K562 (cell line): ENCODE results near the gene NOX5. TPM values are rescaled to one million over a fixed set of nuclear protein-coding genes. Genes with fewer than 3 reads are reported as not detected.
A peak's percentile ranks its signal among the peaks of the same experiment; 100 is the strongest.

ENCODE experiments used
- ATAC-seq: fragments of 200-7000 bp; cut with Tn5 transposase; 3 replicates; pipeline ENCODE4 v1.9.1; 2020; ENCODE audit warnings: moderate library complexity
- BruUV-seq: library from RNA; stranded (reverse); fragments of 400-500 nt; replicated peaks from 2 replicates; lab custom pipeline; 2021; lab: Mats Ljungman, UMichigan
- CTCF ChIA-PET: fragments of 300-600 bp; formaldehyde crosslinking; extraction: SDS; loops from one replicate; lab custom pipeline; 2021; ENCODE audit warnings: low intra/inter-chr PET ratio; lab: Yijun Ruan, JAX
- POLR2A ChIA-PET: fragments of 300-600, 350-650 bp; sonication (Branson Sonifier 250); formaldehyde crosslinking; extraction: SDS; loops from one replicate; lab custom pipeline; 2021; ENCODE audit warnings: antibody characterized with exemption, inconsistent platforms; lab: Yijun Ruan, JAX
- DNase-seq, 4 experiments: peaks; one replicate each; pipeline versions ENCODE4 v3.0.0 to v3.0.0-alpha.2; 2011 to 2018; ENCODE audit warnings: low spot score in 3 of 4, mixed read lengths in 3 of 4; ENCODE audit errors: extremely low read depth in 1 of 4
- FAIRE-seq: peaks from 2 replicates; lab custom pipeline; 2011; peaks lifted over from hg19 to GRCh38; lab: Jason Lieb, UNC
- H2AFZ ChIP-seq: 2 replicates; pipeline ENCODE4 v1.6.0; 2011; ENCODE audit warnings: low read depth, low read length, control low read depth, inconsistent platforms
- H3K27ac ChIP-seq: fragments of 200-600 bp; 3 replicates; pipeline ENCODE4 v1.8.0; 2011; ENCODE audit warnings: low read depth, mild to moderate bottlenecking, control low read depth, inconsistent platforms, low read length, moderate library complexity, mixed read lengths; ENCODE audit errors: extremely low read depth
- H3K27me3 ChIP-seq, 2 experiments: fragments of 300-600 bp in 1 of 2; 2 replicates in 1 of 2; 3 replicates in 1 of 2; pipeline versions ENCODE4 v1.6.0 to v1.8.0; 2011; ENCODE audit warnings: inconsistent platforms in 2 of 2, low read length in 2 of 2, mild to moderate bottlenecking in 1 of 2, mixed read lengths in 1 of 2, moderate library complexity in 1 of 2; ENCODE audit not compliant: control insufficient read depth in 2 of 2, insufficient read depth in 2 of 2
- H3K36me3 ChIP-seq: fragments of 300-600 bp; 3 replicates; pipeline ENCODE4 v1.8.0; 2011; ENCODE audit warnings: mild to moderate bottlenecking, low read length, inconsistent platforms; ENCODE audit not compliant: control insufficient read depth, insufficient read depth
- H3K4me1 ChIP-seq, 2 experiments: fragments of 200-600 bp in 1 of 2; replicated peaks in 1 of 2; 2 replicates in 1 of 2; 3 replicates in 1 of 2; pipeline versions ENCODE4 v1.5.1 to v1.8.0; 2011; ENCODE audit warnings: inconsistent platforms in 2 of 2, low read length in 2 of 2, mild to moderate bottlenecking in 1 of 2, mixed read lengths in 1 of 2, moderate library complexity in 1 of 2; ENCODE audit not compliant: control insufficient read depth in 2 of 2, insufficient read depth in 2 of 2
- H3K4me2 ChIP-seq: 2 replicates; pipeline ENCODE4 v1.6.1; 2011; ENCODE audit warnings: low read length, control low read depth, inconsistent platforms, mixed read lengths; ENCODE audit not compliant: insufficient read depth
- H3K4me3 ChIP-seq: fragments of 200-600 bp; sonication (generic), shearing (Covaris generic); 2 replicates; pipeline ENCODE4 v1.5.1; 2016; ENCODE audit warnings: control low read depth, inconsistent platforms
- H3K79me2 ChIP-seq: fragments of 200-600 bp; 3 replicates; pipeline ENCODE4 v1.8.0; 2011; ENCODE audit warnings: low read length, inconsistent platforms; ENCODE audit not compliant: control insufficient read depth, insufficient read depth
- H3K9ac ChIP-seq, 2 experiments: 2 replicates each; pipeline versions ENCODE4 v1.6.0 to v1.6.1; 2011; ENCODE audit warnings: low read depth in 2 of 2, low read length in 2 of 2, control low read depth in 1 of 2, inconsistent platforms in 1 of 2, mild to moderate bottlenecking in 1 of 2, mixed read lengths in 1 of 2; ENCODE audit not compliant: insufficient read depth in 1 of 2
- H3K9me1 ChIP-seq: one replicate; pipeline ENCODE4 v1.6.0; 2011; ENCODE audit warnings: inconsistent platforms, mild to moderate bottlenecking, low read length, moderate library complexity; ENCODE audit not compliant: control insufficient read depth, insufficient read depth
- H3K9me3 ChIP-seq: replicated peaks from 2 replicates; pipeline ENCODE4 v1.5.1; 2011; ENCODE audit warnings: low read depth, low read length, inconsistent platforms; ENCODE audit not compliant: control insufficient read depth, insufficient read depth
- H4K20me1 ChIP-seq: replicated peaks from 2 replicates; pipeline ENCODE4 v1.6.1; 2011; ENCODE audit warnings: low read length, inconsistent platforms, mixed read lengths; ENCODE audit not compliant: control insufficient read depth, insufficient read depth
- BCOR ChIP-seq: fragments of 450-650 bp; IDR thresholded peaks from 2 replicates; pipeline ENCODE4 v1.6.1; 2016
- CTCF ChIP-seq, 3 experiments: IDR thresholded peaks in 2 of 3; conservative IDR thresholded peaks in 1 of 3; 2 replicates each; pipeline ENCODE4 v1.5.1; 2011 to 2012; ENCODE audit warnings: low read length in 3 of 3, mild to moderate bottlenecking in 3 of 3, control low read depth in 2 of 3, improper control_type of control experiment in 1 of 3, inconsistent platforms in 1 of 3, low read depth in 1 of 3, mixed read lengths in 1 of 3, moderate library complexity in 1 of 3; ENCODE audit not compliant: insufficient read depth in 2 of 3
- DDX20 ChIP-seq: fragments of 450-650 bp; IDR thresholded peaks from 2 replicates; pipeline ENCODE4 v1.6.1; 2016; ENCODE audit warnings: missing genetic modification characterization, low read depth, mild to moderate bottlenecking, missing compliant biosample characterization, moderate library complexity
- GABPA ChIP-seq: fragments of 200-800 bp; sonication (Bioruptor generic); conservative IDR thresholded peaks from 2 replicates; pipeline ENCODE4 v1.6.1; 2016; ENCODE audit warnings: low read depth, missing genetic modification characterization, missing compliant biosample characterization
- HNRNPK ChIP-seq: fragments of 200-400 bp; formaldehyde crosslinking; IDR thresholded peaks from one replicate; pipeline ENCODE4 v1.6.1; 2018; ENCODE audit warnings: mild to moderate bottlenecking, low read depth, low read length; ENCODE audit not compliant: poor library complexity, severe bottlenecking
- RCOR1 ChIP-seq, 2 experiments: IDR thresholded peaks; 2 replicates each; pipeline ENCODE4 v1.6.1; 2012; ENCODE audit warnings: low read depth in 2 of 2, low read length in 2 of 2, borderline replicate concordance in 1 of 2, improper control_type of control experiment in 1 of 2
- YY1 ChIP-seq, 3 experiments: IDR thresholded peaks; 2 replicates each; pipeline ENCODE4 v1.6.1; 2011; ENCODE audit warnings: low read length in 2 of 3, mild to moderate bottlenecking in 2 of 3, moderate library complexity in 2 of 3, borderline replicate concordance in 1 of 3, control low read depth in 1 of 3, low read depth in 1 of 3; ENCODE audit not compliant: insufficient read depth in 3 of 3, insufficient replicate concordance in 2 of 3, control insufficient read depth in 1 of 3, insufficient read length in 1 of 3; ENCODE audit errors: extremely low read depth in 1 of 3
- ZBTB12 ChIP-seq: fragments of 250-450 bp; sonication (Bioruptor Pico); IDR thresholded peaks from 2 replicates; pipeline ENCODE4 v1.4.0; 2020
- ZFP36 ChIP-seq: fragments of 150-350 bp; IDR thresholded peaks from 2 replicates; pipeline ENCODE4 v1.6.1; 2018; ENCODE audit warnings: low read length, low read depth; ENCODE audit not compliant: partially characterized antibody
- ZNF436 ChIP-seq: fragments of 250-450, 450-650 bp; sonication (Bioruptor Pico); formaldehyde crosslinking; IDR thresholded peaks from 2 replicates; pipeline ENCODE4 v1.7.0; 2020; ENCODE audit warnings: mild to moderate bottlenecking
- ZNF740 ChIP-seq, 3 experiments: fragments of 200-800 bp in 1 of 3; sonication (Bioruptor generic) in 1 of 3; sonication (generic) in 1 of 3; formaldehyde crosslinking in 1 of 3; IDR thresholded peaks; 2 replicates each; pipeline versions ENCODE4 v1.6.1 to v1.8.0; 2016 to 2022; ENCODE audit warnings: mild to moderate bottlenecking in 2 of 3, missing compliant biosample characterization in 2 of 3, missing genetic modification characterization in 2 of 3, missing genetic modification reagents in 1 of 3
- ZNF764 ChIP-seq: fragments of 250-450 bp; sonication (Bioruptor Pico); IDR thresholded peaks from 2 replicates; pipeline ENCODE4 v1.4.0; 2020; ENCODE audit warnings: low read depth, mild to moderate bottlenecking, moderate library complexity
- in situ Hi-C: fragments of 300-500 bp; cut with MboI; formaldehyde crosslinking; loops from 4 replicates; pipeline ENCODE4 v1.15.0; 2018; ENCODE audit warnings: inconsistent platforms, mixed read lengths
- intact Hi-C: fragments of 100-400 bp; cut with micrococcal nuclease; formaldehyde crosslinking; loops from 2 replicates; pipeline ENCODE4 v1.14.2; 2022
- polyA plus RNA-seq, 8 experiments: library from polyadenylated mRNA; depleted of rRNA in 4 of 8; stranded (reverse) in 5 of 8; unstranded in 3 of 8; fragments of >200 nt; fragmentation: Nextera tagmentation in 2 of 8; fragmentation: Illumina TruSeq in 1 of 8; extraction: Ambion mirVana in 2 of 8; extraction: Trizol in 1 of 8; gene quantifications; 2 replicates each; pipeline versions ENCODE4 v1.2.1 to v1.2.3, GENCODE V29; 2011 to 2014; ENCODE audit warnings: inconsistent platforms in 1 of 8, missing spikeins in 1 of 8
- total RNA-seq, 7 experiments: library from RNA; depleted of rRNA in 6 of 7; stranded (reverse); fragments of >200 nt in 6 of 7; fragmentation: Illumina TruSeq in 2 of 7; extraction: Trizol in 2 of 7; gene quantifications; 2 replicates each; pipeline versions ENCODE4 v1.2.1 to v1.2.3, GENCODE V29; 2011 to 2021; ENCODE audit warnings: low replicate concordance in 1 of 7

The NOX5 gene
- total and polyA plus RNA-seq, 9 of the 15 experiments (the other 6 are each of a cell fraction or from before 2014, with no cell fraction given) = 0.01 TPM; not detected in 8

GRCh38 chr15:69093127-69093526, 78.6 kb downstream of the NOX5 start (continued):
- no peak for TF ChIP-seq DDX20 (tag)

GRCh38 chr15:69093614-69094013, 79.1 kb downstream of the NOX5 start:
- intact Hi-C loops = no loop called here
- H3K27me3 ChIP-seq = peaks cover 3 to 9% of the 10 kb centered on the region in 2 experiments; a peak in 2 of 5 replicates
- no peak overlapping the region; the same call in 2 of the 3 replicates for H3K27ac ChIP-seq

More at GRCh38 chr15:69093614-69094013, 79.1 kb downstream of the NOX5 start:
- POLR2A ChIA-PET = interaction anchor here (1.0 to 1.3 kb wide), 2 partner anchors 9 to 32 kb away, joined by 4 to 6 read pairs; no protein-coding TSS in a partner anchor
- H3K36me3 ChIP-seq = no peaks in the 10 kb centered on the region
- no peaks in the 10 kb centered on the region for H3K79me2 ChIP-seq
- H3K9ac ChIP-seq = no peak overlapping the region
- peaks cover 0 to 16% of the 10 kb centered on the region in 2 experiments; a peak in 2 of 5 replicates for H3K4me1 ChIP-seq
- CTCF ChIA-PET = no interaction called here
- TF ChIP-seq ZFP36 = peak; percentile 96
- TF ChIP-seq HNRNPK = no peak
- TF ChIP-seq ZNF436 (CRISPR knock-in tag) = peak; percentile 79
- TF ChIP-seq GABPA (tag) = peak; percentile 43; the same call in 1 of the 2 replicates
- TF ChIP-seq YY1 (IDR thresholded peaks at IDR 0.05; ENCODE audit: borderline replicate concordance in 1 of 3, control insufficient read depth in 1 of 3, extremely low read depth in 1 of 3, insufficient read depth in 3 of 3, insufficient read length in 1 of 3, insufficient replicate concordance in 2 of 3, low read depth in 1 of 3, low read length in 2 of 3) = no peak
- no peak for TF ChIP-seq ZNF764
- TF ChIP-seq ZBTB12 (CRISPR knock-in tag) = no peak
- TF ChIP-seq ZNF740 (CRISPR knock-in tag; IDR thresholded peaks at IDR 0.05) = no peak
- no peak for TF ChIP-seq ZNF740 (tag; IDR thresholded peaks at IDR 0.05)
- TF ChIP-seq BCOR = peak; percentile 64; the same call in 1 of the 2 replicates
- TF ChIP-seq RCOR1 (IDR thresholded peaks at IDR 0.05; ENCODE audit: borderline replicate concordance in 1 of 2, low read depth in 2 of 2, low read length in 2 of 2) = 0 out of 4 replicates have a peak, but pooled peaks of 1 of the 2 experiments have one; percentile 4
- no peak for TF ChIP-seq CTCF (IDR thresholded peaks at IDR 0.05 in 2 of 3, conservative IDR thresholded peaks at IDR 0.05 in 1 of 3; ENCODE audit: insufficient read depth in 2 of 3, low read depth in 1 of 3, low read length in 3 of 3)
- TF ChIP-seq, all 486 proteins: peak for 5
- no peak for DNase-seq
- H3K9me1 ChIP-seq = no peaks in the 10 kb centered on the region
- peak overlapping the region; percentile 38 for H3K4me2 ChIP-seq
- H3K4me3 ChIP-seq = no peak overlapping the region
- H4K20me1 ChIP-seq = no peaks in the 10 kb centered on the region
- no peaks in the 10 kb centered on the region for H3K9me3 ChIP-seq
- ATAC-seq = no peak
- no TSS peak for BruUV-seq
- no peak for FAIRE-seq
- peak overlapping the region; percentile 48 for H2AFZ ChIP-seq
- in situ Hi-C loops = no loop called here
